PC-3 (cell line): ENCODE results near the gene RPS15A. TPM values are rescaled to one million over a fixed set of nuclear protein-coding genes. Genes with fewer than 3 reads are reported as not detected.

Experiments used
- ATAC-seq: fragments of 200-7000 bp; cut with Tn5 transposase; 2 replicates; pipeline ENCODE4 v1.9.1; 2020; ENCODE audit warnings: mild to moderate bottlenecking, moderate library complexity
- BruUV-seq: library from RNA; stranded (reverse); fragments of 400-500 nt; replicated peaks from 2 replicates; lab custom pipeline; 2021; lab: Mats Ljungman, UMichigan
- CTCF ChIA-PET: fragments of 300-600 bp; sonication (Branson Sonifier 250); formaldehyde crosslinking; loops from one replicate; lab custom pipeline; 2022; ENCODE audit warnings: antibody characterized with exemption; lab: Charles Lee
- POLR2A ChIA-PET: fragments of 300-600 bp; sonication (Branson Sonifier 250); formaldehyde crosslinking; loops from one replicate; lab custom pipeline; 2022; ENCODE audit warnings: antibody characterized with exemption; ENCODE audit not compliant: unreplicated experiment; lab: Charles Lee
- DNase-seq: peaks from one replicate; pipeline ENCODE4 v3.0.0-alpha.2; 2015
- H2AFZ ChIP-seq: fragments of 300-600 bp; sonication (generic); 2 replicates; pipeline ENCODE4 v1.6.0; 2016; ENCODE audit warnings: antibody characterized with exemption, low read length
- H3F3A ChIP-seq: fragments of 300-600 bp; sonication (generic); one replicate; pipeline ENCODE4 v1.6.0; 2017; ENCODE audit warnings: antibody characterized with exemption, low read length, control low read depth, mild to moderate bottlenecking; ENCODE audit not compliant: unreplicated experiment
- H3K27ac ChIP-seq: fragments of 300-600 bp; sonication (generic); 2 replicates; pipeline ENCODE4 v1.5.1; 2016; ENCODE audit warnings: mild to moderate bottlenecking, low read length
- H3K27me3 ChIP-seq: fragments of 300-600 bp; sonication (generic); 2 replicates; pipeline ENCODE4 v1.6.1; 2016; ENCODE audit warnings: low read length, mixed read lengths
- H3K36me3 ChIP-seq: fragments of 300-600 bp; sonication (generic); 2 replicates; pipeline ENCODE4 v1.6.1; 2016; ENCODE audit warnings: low read depth, mixed run types, low read length, mixed read lengths
- H3K4me1 ChIP-seq: fragments of 300-600 bp; sonication (generic); 2 replicates; pipeline ENCODE4 v1.5.1; 2016; ENCODE audit warnings: low read length; ENCODE audit not compliant: insufficient read depth
- H3K4me2 ChIP-seq: fragments of 300-600 bp; sonication (generic); 2 replicates; pipeline ENCODE4 v1.6.0; 2016; ENCODE audit warnings: low read length
- H3K4me3 ChIP-seq: fragments of 300-600 bp; sonication (generic); 2 replicates; pipeline ENCODE4 v1.5.1; 2016; ENCODE audit warnings: mild to moderate bottlenecking, low read length, mixed read lengths
- H3K79me2 ChIP-seq: fragments of 300-600 bp; sonication (generic); 2 replicates; pipeline ENCODE4 v1.6.1; 2017; ENCODE audit warnings: low read length, mixed read lengths
- H3K9ac ChIP-seq: fragments of 300-600 bp; sonication (generic); 2 replicates; pipeline ENCODE4 v1.6.0; 2016; ENCODE audit warnings: mild to moderate bottlenecking, low read length
- H3K9me2 ChIP-seq: fragments of 300-600 bp; sonication (generic); replicated peaks from 2 replicates; pipeline ENCODE4 v1.6.1; 2016; ENCODE audit warnings: mixed run types, low read length, mixed read lengths
- H3K9me3 ChIP-seq: fragments of 300-600 bp; sonication (generic); 2 replicates; pipeline ENCODE4 v1.6.1; 2016; ENCODE audit warnings: low read length, mixed read lengths
- H4K20me1 ChIP-seq: fragments of 300-600 bp; sonication (generic); 2 replicates; pipeline ENCODE4 v1.6.1; 2016; ENCODE audit warnings: low read length, mixed read lengths
- CTCF ChIP-seq: fragments of 300-600 bp; sonication (generic); conservative IDR thresholded peaks from 2 replicates; pipeline ENCODE4 v1.5.1; 2017; ENCODE audit warnings: antibody characterized with exemption, low read depth, mild to moderate bottlenecking, low read length
- EZH2 ChIP-seq: fragments of 300-600 bp; sonication (generic); IDR thresholded peaks from one replicate; pipeline ENCODE4 v1.6.1; 2017; ENCODE audit warnings: antibody characterized with exemption, mild to moderate bottlenecking, low read length; ENCODE audit not compliant: unreplicated experiment
- EZH2phosphoT487 ChIP-seq: fragments of 300-600 bp; sonication (generic); IDR thresholded peaks from 2 replicates; pipeline ENCODE4 v1.6.1; 2018; ENCODE audit warnings: mild to moderate bottlenecking, antibody characterized with exemption, low read length, borderline replicate concordance
- intact Hi-C: fragments of 100-400 bp; cut with micrococcal nuclease; formaldehyde crosslinking; loops from 2 replicates; pipeline ENCODE4 v1.9.0; 2023
- total RNA-seq: library from RNA; depleted of rRNA; stranded (reverse); fragments of >200 nt; gene quantifications from 2 replicates; pipeline ENCODE4 v1.2.3, GENCODE V29; 2014

The RPS15A gene
- total RNA-seq, 1 experiment from 2014 or later = 1,198 TPM

- no TSS peak for BruUV-seq
- no peaks in the 10 kb centered on the region for H3K79me2 ChIP-seq
- H3K9me3 ChIP-seq = no peaks in the 10 kb centered on the region
- H3K36me3 ChIP-seq = peaks cover 67% of the 10 kb centered on the region
- no peak overlapping the region for H3K9ac ChIP-seq
- TF ChIP-seq EZH2phosphoT487 = no peak
- CTCF ChIA-PET = no interaction called here
- no peak for DNase-seq
- H3K27me3 ChIP-seq = no peaks in the 10 kb centered on the region
- POLR2A ChIA-PET = no interaction called here
- H3K27ac ChIP-seq = no peak overlapping the region
- no peak for ATAC-seq
- H2AFZ ChIP-seq = no peak overlapping the region
- no peak overlapping the region for H3K4me2 ChIP-seq
- no peaks in the 10 kb centered on the region for H3K4me1 ChIP-seq
- no peaks in the 10 kb centered on the region for H4K20me1 ChIP-seq
- no peaks in the 10 kb centered on the region for H3F3A ChIP-seq
- intact Hi-C loops = no loop called here
- H3K4me3 ChIP-seq = no peak overlapping the region
- no peaks in the 10 kb centered on the region for H3K9me2 ChIP-seq
These were observed 46.6 kb upstream of the RPS15A start for GRCh38 chr16:18836702-18837101.

DNA sequence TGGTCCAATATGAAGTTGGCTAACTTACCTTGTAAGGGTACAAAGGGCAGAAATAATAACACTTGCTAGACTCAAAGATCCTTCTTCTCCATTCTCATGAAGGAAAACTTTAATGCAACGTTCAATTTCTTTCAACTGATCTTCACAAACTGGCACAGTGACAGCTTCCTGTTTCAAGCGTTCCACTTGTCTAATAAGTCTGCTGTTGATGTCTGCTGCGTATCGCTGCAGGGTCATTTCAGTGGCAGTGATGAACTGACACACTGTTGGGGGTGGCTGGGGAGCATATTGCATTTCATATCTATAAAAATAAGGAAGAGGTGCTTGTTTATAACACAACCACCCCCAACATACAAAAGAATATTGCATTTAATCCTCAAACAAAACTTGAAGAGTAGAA lies 44.7 kb upstream of the RPS15A start:
- no peaks in the 10 kb centered on the region for H3K79me2 ChIP-seq
- H2AFZ ChIP-seq = no peak overlapping the region
- H4K20me1 ChIP-seq = no peaks in the 10 kb centered on the region
- H3K9me2 ChIP-seq = no peaks in the 10 kb centered on the region
- H3K27ac ChIP-seq = no peak overlapping the region
- no peak overlapping the region for H3K4me3 ChIP-seq
- no peaks in the 10 kb centered on the region for H3F3A ChIP-seq
- no peaks in the 10 kb centered on the region for H3K27me3 ChIP-seq
- no peaks in the 10 kb centered on the region for H3K4me1 ChIP-seq
- intact Hi-C loops = no loop called here
- ATAC-seq = no peak
- BruUV-seq = no TSS peak
- H3K36me3 ChIP-seq = peaks cover 61% of the 10 kb centered on the region
- CTCF ChIA-PET = no interaction called here
- no peak overlapping the region for H3K9ac ChIP-seq
- H3K4me2 ChIP-seq = no peak overlapping the region
- no peaks in the 10 kb centered on the region for H3K9me3 ChIP-seq
- TF ChIP-seq EZH2phosphoT487 (no peak), CTCF (no peak), EZH2 (no peak)
- POLR2A ChIA-PET = no interaction called here
- no peak for DNase-seq

DNA sequence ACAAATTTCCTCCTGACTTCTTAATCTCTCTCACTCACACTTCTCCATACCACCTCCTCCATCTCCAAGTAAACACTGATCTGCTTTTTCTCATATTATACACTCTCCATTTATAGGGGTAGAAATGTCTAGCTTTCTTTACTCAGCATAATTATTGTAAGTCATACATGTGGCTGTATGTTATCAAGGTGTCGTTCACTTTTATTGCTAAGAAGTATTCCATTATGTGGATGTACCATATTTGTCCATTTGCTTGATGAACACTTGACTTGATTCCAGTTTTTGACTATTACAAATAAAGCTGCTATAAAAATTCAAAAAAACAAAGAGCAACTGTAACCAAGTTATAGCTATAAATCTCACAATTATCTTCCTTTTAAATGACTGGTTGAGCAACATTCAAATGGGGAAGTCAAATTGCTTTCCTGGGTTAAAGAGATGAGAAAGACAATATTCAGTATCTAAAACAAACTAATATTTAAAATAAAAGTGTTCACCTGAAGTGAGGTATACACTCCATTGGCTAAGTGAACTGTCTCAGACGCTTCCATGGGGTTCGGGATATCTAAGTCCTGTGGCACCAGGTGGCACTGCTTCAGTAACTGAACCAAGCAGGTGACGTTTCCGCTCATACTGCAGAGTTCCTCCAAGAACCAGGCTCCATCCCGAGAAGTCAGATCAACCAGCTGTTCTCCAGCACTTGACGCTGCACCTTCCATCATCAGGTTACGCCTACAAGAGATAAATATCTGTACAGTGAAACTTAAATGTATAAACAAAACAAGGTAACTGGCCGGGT lies 43.8 kb upstream of the RPS15A start:
- POLR2A ChIA-PET = interaction anchor here (0.7 kb wide), 2 partner anchors 14 to 29 kb away, joined by 3 to 4 read pairs; no protein-coding TSS in a partner anchor
- peaks cover 66% of the 10 kb centered on the region for H3K36me3 ChIP-seq

More for the DNA sequence above, 43.8 kb upstream of the RPS15A start:
- Histone ChIP-seq H3F3A (no peaks in the 10 kb centered on the region), H3K9ac (no peak overlapping the region), H3K79me2 (no peaks in the 10 kb centered on the region), H3K4me3 (no peak overlapping the region), H3K4me2 (no peak overlapping the region), H3K4me1 (no peaks in the 10 kb centered on the region), H4K20me1 (no peaks in the 10 kb centered on the region), H3K9me3 (no peaks in the 10 kb centered on the region), H3K27ac (no peak overlapping the region), H3K9me2 (no peaks in the 10 kb centered on the region), H3K27me3 (no peaks in the 10 kb centered on the region), H2AFZ (no peak overlapping the region)
- ATAC-seq (no peak), DNase-seq (no peak)
- CTCF ChIA-PET = no interaction called here
- BruUV-seq = no TSS peak
- no peak for TF ChIP-seq CTCF
- TF ChIP-seq EZH2 = no peak
- TF ChIP-seq EZH2phosphoT487 = no peak
- intact Hi-C loops = no loop called here
